ENCODE results near the gene CXCL8. TPM values are rescaled to one million over a fixed set of nuclear protein-coding genes. Genes with fewer than 3 reads are reported as not detected.
A peak's percentile ranks its signal among the peaks of the same experiment; 100 is the strongest.

Gene CXCL8
- total and polyA plus RNA-seq, 2 donors (not counting 3 experiments of a cell fraction or from before 2014, with no cell fraction given): 6.4 to 12.6 TPM

DNA sequence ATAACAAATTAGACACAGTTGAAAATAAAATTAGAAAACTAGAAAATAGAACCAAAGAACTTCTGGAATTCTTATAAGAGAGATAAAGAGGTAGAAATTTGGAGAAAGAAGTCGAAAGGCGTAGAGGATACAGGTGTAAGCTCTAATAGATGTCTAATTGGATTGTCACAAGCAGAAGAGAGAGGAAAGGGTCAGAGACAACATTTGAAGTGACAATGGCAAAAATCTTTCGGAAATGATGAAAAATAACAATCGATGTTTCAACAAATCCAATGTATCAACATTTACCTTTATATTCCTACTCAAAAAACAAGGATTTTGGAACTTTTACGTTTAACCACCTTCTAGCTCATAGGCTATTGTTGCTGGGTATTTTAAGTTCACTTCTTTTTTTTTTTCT lies 3.8 kb downstream of the CXCL8 start:
- Histone ChIP-seq H3K4me1 (ENCODE audit: control insufficient read depth, extremely low read depth, insufficient read depth, low read length) (peaks cover 22% of the 10 kb centered on the region), H2AFZ (ENCODE audit: low read depth, low read length) (no peak overlapping the region), H3K27ac (ENCODE audit: insufficient read depth, low read depth, low read length) (no peak overlapping the region), H3K4me3 (replicated peaks in 1 of 3; ENCODE audit: insufficient read depth in 1 of 3, low read depth in 1 of 3, low read length in 3 of 3) (no peak overlapping the region), H3K9me3 (replicated peaks; ENCODE audit: control insufficient read depth, insufficient read depth, low read length) (no peaks in the 10 kb centered on the region), H3K9me1 (replicated peaks; ENCODE audit: control insufficient read depth, extremely low read depth, insufficient read depth, low read length) (no peaks in the 10 kb centered on the region), H3K9ac (replicated peaks; ENCODE audit: extremely low read depth, insufficient read depth, low read length) (no peak overlapping the region), H3K36me3 (ENCODE audit: control insufficient read depth in 2 of 2, extremely low read depth in 1 of 2, insufficient read depth in 2 of 2, low read length in 2 of 2) (no peaks in the 10 kb centered on the region), H3K27me3 (ENCODE audit: control insufficient read depth in 2 of 2, insufficient read depth in 2 of 2, low read length in 2 of 2) (no peaks in the 10 kb centered on the region), H3K4me2 (ENCODE audit: insufficient read depth, low read length) (no peak overlapping the region), H3K79me2 (ENCODE audit: control insufficient read depth, insufficient read depth, low read length) (no peaks in the 10 kb centered on the region), H4K20me1 (replicated peaks; ENCODE audit: control insufficient read depth, extremely low read depth, insufficient read depth, low read length) (no peaks in the 10 kb centered on the region)
- POLR2A ChIA-PET: no interaction called here
- no peak for TF ChIP-seq GATA2 (IDR thresholded peaks at IDR 0.05; ENCODE audit: insufficient read depth, insufficient read length, low read depth, low read length)
- TF ChIP-seq POLR2AphosphoS5 (IDR thresholded peaks at IDR 0.05; ENCODE audit: insufficient read depth, low read depth, low read length): no peak
- TF ChIP-seq EZH2 (IDR thresholded peaks at IDR 0.05; ENCODE audit: borderline replicate concordance, low read depth, low read length, severe bottlenecking): no peak
- TF ChIP-seq POLR2A (IDR thresholded peaks at IDR 0.05; ENCODE audit: low read depth, low read length): no peak
- TF ChIP-seq MAX (IDR thresholded peaks at IDR 0.05; ENCODE audit: insufficient read depth, insufficient read length): no peak
- TF ChIP-seq JUN (IDR thresholded peaks at IDR 0.05; ENCODE audit: borderline replicate concordance, insufficient read depth, insufficient read length, low read depth): no peak
- no peak for TF ChIP-seq MYC (IDR thresholded peaks at IDR 0.05; ENCODE audit: low read depth, low read length)
- TF ChIP-seq, protein P1, sequence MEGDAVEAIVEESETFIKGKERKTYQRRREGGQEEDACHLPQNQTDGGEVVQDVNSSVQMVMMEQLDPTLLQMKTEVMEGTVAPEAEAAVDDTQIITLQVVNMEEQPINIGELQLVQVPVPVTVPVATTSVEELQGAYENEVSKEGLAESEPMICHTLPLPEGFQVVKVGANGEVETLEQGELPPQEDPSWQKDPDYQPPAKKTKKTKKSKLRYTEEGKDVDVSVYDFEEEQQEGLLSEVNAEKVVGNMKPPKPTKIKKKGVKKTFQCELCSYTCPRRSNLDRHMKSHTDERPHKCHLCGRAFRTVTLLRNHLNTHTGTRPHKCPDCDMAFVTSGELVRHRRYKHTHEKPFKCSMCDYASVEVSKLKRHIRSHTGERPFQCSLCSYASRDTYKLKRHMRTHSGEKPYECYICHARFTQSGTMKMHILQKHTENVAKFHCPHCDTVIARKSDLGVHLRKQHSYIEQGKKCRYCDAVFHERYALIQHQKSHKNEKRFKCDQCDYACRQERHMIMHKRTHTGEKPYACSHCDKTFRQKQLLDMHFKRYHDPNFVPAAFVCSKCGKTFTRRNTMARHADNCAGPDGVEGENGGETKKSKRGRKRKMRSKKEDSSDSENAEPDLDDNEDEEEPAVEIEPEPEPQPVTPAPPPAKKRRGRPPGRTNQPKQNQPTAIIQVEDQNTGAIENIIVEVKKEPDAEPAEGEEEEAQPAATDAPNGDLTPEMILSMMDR (IDR thresholded peaks at IDR 0.05; ENCODE audit: extremely low read depth in 1 of 2, insufficient read depth in 1 of 2, low read depth in 1 of 2, low read length in 2 of 2): no peak
- TF ChIP-seq FOS (IDR thresholded peaks at IDR 0.05; ENCODE audit: borderline replicate concordance, insufficient read depth, low read length): no peak
- FAIRE-seq (no peak), DNase-seq (ENCODE audit: low read depth, low spot score) (peak; percentile 34)
- intact Hi-C loops (cut with micrococcal nuclease): loop anchor here (5.0 kb wide), 1 partner anchor 873 kb away; no protein-coding TSS in a partner anchor
- CTCF ChIA-PET: interaction anchor here (1.2 kb wide), 1 partner anchor 83 kb away, joined by 3 read pairs; no protein-coding TSS in a partner anchor
- dilution Hi-C loops (cut with MboI; ENCODE audit: extremely low pct_ligation_motif_present, low sequenced_read_pairs): no loop called here
- BruUV-seq (replicated peaks): no TSS peak
